HG03342 (cell line): Measurements from ENCODE around the gene SLC44A3.

Experiments
- ATAC-seq: cut with Tn5 transposase; IDR thresholded peaks from one replicate; pipeline ENCODE4 v1.9.1; 2021; ENCODE audit warnings: mild to moderate bottlenecking, moderate library complexity; ENCODE audit not compliant: unreplicated experiment

Gene SLC44A3

GRCh38 chr1:94871031-94871430 is 50.9 kb downstream of the SLC44A3 start:
- no peak for ATAC-seq

GRCh38 chr1:94872771-94873495 is 52.8 kb downstream of the SLC44A3 start:
- no peak for ATAC-seq

GRCh38 chr1:94873520-94874351 is 53.6 kb downstream of the SLC44A3 start:
- ATAC-seq: no peak

GRCh38 chr1:94874423-94874822 is 54.3 kb downstream of the SLC44A3 start:
- no peak for ATAC-seq

- ATAC-seq: no peak
Measured at GRCh38 chr1:94875794-94876193, 55.6 kb downstream of the SLC44A3 start.

GRCh38 chr1:94876362-94876761 is 56.2 kb downstream of the SLC44A3 start:
- ATAC-seq: no peak

GRCh38 chr1:94878329-94878728 is 58.2 kb downstream of the SLC44A3 start:
- ATAC-seq: no peak

- ATAC-seq: no peak
Measured at GRCh38 chr1:94883691-94884090, 63.5 kb downstream of the SLC44A3 start.

GRCh38 chr1:94884106-94884505 is 63.9 kb downstream of the SLC44A3 start:
- no peak for ATAC-seq

- no peak for ATAC-seq
Measured at GRCh38 chr1:94884507-94884906, 64.3 kb downstream of the SLC44A3 start.

GRCh38 chr1:94886361-94886760 is 66.2 kb downstream of the SLC44A3 start:
- no peak for ATAC-seq

GRCh38 chr1:94887106-94887505 is 66.9 kb downstream of the SLC44A3 start:
- ATAC-seq: no peak

- ATAC-seq: no peak
Measured at GRCh38 chr1:94887603-94888171, 67.5 kb downstream of the SLC44A3 start.

GRCh38 chr1:94888201-94888600 is 68.0 kb downstream of the SLC44A3 start:
- no peak for ATAC-seq

- no peak for ATAC-seq
Measured at GRCh38 chr1:94892604-94893254, 72.6 kb downstream of the SLC44A3 start.

GRCh38 chr1:94894630-94895029 is 74.5 kb downstream of the SLC44A3 start:
- ATAC-seq: no peak

GRCh38 chr1:94895518-94895917 is 75.4 kb downstream of the SLC44A3 start:
- no peak for ATAC-seq

- no peak for ATAC-seq
Measured at GRCh38 chr1:94898491-94899385, 78.6 kb downstream of the SLC44A3 start.

GRCh38 chr1:94899756-94900155 is 79.6 kb downstream of the SLC44A3 start:
- ATAC-seq: no peak

- ATAC-seq: no peak
Measured at GRCh38 chr1:94901841-94902240, 81.7 kb downstream of the SLC44A3 start.
